Keratinocyte (primary cell): ENCODE results near the gene CYP27B1.

Experiments
- CTCF ChIP-seq, 3 experiments: IDR thresholded peaks in 1 of 3; conservative IDR thresholded peaks in 1 of 3; optimal IDR thresholded peaks in 1 of 3; 2 replicates in 2 of 3; 3 replicates in 1 of 3; pipeline versions ENCODE3 to v1.5.1; 2011; ENCODE audit warnings: low read length in 3 of 3, mild to moderate bottlenecking in 3 of 3, moderate library complexity in 2 of 3, control low read depth in 1 of 3, inconsistent platforms in 1 of 3; ENCODE audit not compliant: insufficient read depth in 2 of 3; ENCODE audit errors: extremely low read depth in 1 of 3
- EZH2 ChIP-seq: IDR thresholded peaks from one replicate; pipeline ENCODE4 v1.6.1; 2012; ENCODE audit warnings: inconsistent platforms, mild to moderate bottlenecking, low read length, moderate library complexity

DNA sequence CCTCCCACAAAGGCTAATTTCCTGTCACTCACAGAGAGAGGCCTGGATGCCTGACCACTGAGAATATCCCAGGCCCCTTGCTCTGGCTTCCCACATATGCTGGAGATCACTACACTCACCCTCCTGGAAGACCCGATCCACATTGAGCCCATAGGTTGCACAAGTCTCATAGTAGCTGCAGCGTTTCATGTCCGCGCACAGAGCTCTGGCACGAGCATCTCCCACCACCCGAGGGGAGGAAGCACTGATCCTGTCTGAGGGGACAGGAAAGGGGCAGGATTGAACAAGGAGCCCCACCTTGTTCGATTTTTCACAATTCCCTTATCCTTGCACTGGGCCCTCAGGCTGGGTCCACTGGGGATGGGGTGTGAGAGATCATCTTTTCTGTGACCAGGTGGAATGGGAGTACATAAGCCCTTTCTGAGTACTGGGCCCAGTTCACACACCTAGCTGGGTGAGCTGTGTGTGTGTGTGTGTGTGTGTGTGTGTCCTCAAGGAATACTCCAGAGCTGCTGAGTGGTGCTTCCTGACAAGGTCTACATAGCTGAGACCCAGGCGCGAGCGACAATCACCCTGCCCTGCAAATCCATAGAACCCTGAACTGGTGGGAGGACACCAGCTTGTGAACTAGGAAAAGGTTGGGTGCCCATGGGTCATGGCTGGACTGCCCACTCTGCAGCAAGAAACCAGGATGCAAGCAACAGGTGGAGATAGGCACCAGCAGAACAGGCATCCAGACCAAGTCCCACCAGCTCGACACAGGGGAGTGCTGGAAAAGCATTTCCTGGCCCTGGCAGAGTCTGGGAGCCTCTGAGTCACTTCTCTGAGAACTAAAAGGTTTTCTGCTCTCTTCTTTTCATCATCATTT lies 33.9 kb downstream of the CYP27B1 start:
- TF ChIP-seq CTCF (optimal IDR thresholded peaks at IDR 0.05 in 1 of 3, IDR thresholded peaks at IDR 0.05 in 1 of 3, conservative IDR thresholded peaks at IDR 0.05 in 1 of 3; ENCODE audit: extremely low read depth in 1 of 3, insufficient read depth in 2 of 3, low read length in 3 of 3) (no peak), EZH2 (no peak)
